GM12864 (cell line): ENCODE results near the gene RDX.

Source experiments
- DNase-seq: peaks from one replicate; pipeline ENCODE4 v3.0.0-alpha.2; 2011; ENCODE audit warnings: low read depth
- H3K4me3 ChIP-seq: 2 replicates; pipeline ENCODE4 v1.5.1; 2011; ENCODE audit warnings: mild to moderate bottlenecking, low read depth, low read length, control low read depth
- CTCF ChIP-seq: IDR thresholded peaks from 2 replicates; pipeline ENCODE4 v1.5.1; 2011; ENCODE audit warnings: low read depth, mild to moderate bottlenecking, moderate library complexity, low read length, control low read depth, inconsistent platforms; ENCODE audit errors: missing control alignments

Gene RDX

GRCh38 chr11:110250168-110250567 lies 46.2 kb downstream of the RDX start:
- TF ChIP-seq CTCF: no peak
- no peak for DNase-seq
- H3K4me3 ChIP-seq: no peak overlapping the region

- no peak for TF ChIP-seq CTCF
- no peak for DNase-seq
- H3K4me3 ChIP-seq: no peak overlapping the region
Observed at GRCh38 chr11:110249766-110250165, 46.6 kb downstream of the RDX start.

GRCh38 chr11:110249066-110249465 lies 47.3 kb downstream of the RDX start:
- no peak overlapping the region for H3K4me3 ChIP-seq
- TF ChIP-seq CTCF: peak; percentile 12
- no peak for DNase-seq

- no peak for DNase-seq
- no peak for TF ChIP-seq CTCF
- H3K4me3 ChIP-seq: no peak overlapping the region
Observed at GRCh38 chr11:110243791-110244190, 52.6 kb downstream of the RDX start.

- no peak for DNase-seq
- TF ChIP-seq CTCF: no peak
- H3K4me3 ChIP-seq: no peak overlapping the region
Observed at GRCh38 chr11:110242746-110243145, 53.7 kb downstream of the RDX start.

GRCh38 chr11:110242188-110242587 lies 54.2 kb downstream of the RDX start:
- H3K4me3 ChIP-seq: no peak overlapping the region
- TF ChIP-seq CTCF: no peak
- DNase-seq: no peak

GRCh38 chr11:110235966-110236365 lies 60.4 kb downstream of the RDX start:
- no peak for TF ChIP-seq CTCF
- DNase-seq: no peak
- H3K4me3 ChIP-seq: no peak overlapping the region
